K562 treated with DMSO at 1 percent for 12 hours (cell line): ENCODE results near the gene YIPF1. TPM values are rescaled to one million over a fixed set of nuclear protein-coding genes. Genes with fewer than 3 reads are reported as not detected.

Source experiments
- total RNA-seq: library from RNA; unstranded; fragments of 300-600 nt; gene quantifications from 2 replicates; pipeline ENCODE4 v1.2.3, GENCODE V29; 2022; ENCODE audit not compliant: insufficient read depth

YIPF1 gene
- total RNA-seq = 25.9 and 43.9 TPM in 2 replicates

DNA sequence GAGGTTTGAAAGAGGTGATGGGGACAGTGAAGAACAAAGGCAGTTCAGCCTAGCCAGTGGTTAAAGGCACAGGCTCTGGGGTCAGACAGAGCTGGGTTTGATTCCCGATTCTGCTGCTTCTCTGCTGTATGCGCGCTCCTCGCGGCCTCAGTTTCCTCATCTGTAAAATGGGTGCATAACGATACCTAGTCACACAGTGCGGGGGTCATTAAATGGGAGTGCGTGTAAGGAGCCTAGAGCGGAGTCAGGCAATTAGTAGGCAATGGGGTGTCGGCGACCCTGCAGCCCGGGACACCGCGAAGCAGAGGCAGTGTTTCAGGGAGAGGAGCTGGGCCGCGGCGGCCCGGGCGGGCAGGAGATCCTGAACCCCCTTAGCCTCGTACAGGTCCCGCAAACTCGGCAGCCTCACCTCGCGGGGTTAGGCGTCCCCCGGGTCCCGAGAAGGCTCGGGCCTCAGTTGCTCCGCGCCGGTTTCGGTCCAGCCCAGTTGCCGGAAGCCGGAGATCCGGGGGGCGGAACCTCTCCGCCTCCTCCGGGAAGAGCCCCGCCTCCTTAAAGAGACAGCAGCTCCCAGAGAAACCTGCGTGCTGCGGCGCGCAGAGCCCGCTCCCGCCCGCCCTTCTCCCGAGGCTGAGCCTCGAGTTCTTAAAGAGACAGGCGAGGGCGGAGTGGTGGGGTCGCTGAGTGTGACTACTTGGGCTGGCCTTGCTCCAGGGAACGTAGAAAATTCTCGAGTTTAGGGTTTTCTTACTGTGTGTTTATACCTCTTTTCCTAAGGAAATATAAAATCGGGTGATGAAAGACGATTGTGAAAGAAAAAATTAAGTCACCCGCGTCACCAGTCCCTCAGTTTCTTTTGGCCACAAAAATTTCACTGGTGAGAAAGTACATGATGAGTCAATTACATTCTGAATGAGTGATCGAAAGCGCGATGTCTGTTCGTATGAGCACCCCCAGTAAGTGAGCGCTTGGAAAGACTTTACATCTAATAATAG, at the start of gene YIPF1:
YIPF1 (minus strand) TSS at position 494 of the 995 bp plus-strand sequence. CDS start 860 bp downstream, outside the sequence.

GRCh38 chr1:53893999-53894636, 4.5 kb upstream of the YIPF1 start, which contains the start of gene DIO1:
Gene DIO1 (plus strand): TSS chr1:53894187. CDS start chr1:53894211, 24 bp downstream.

GRCh38 chr1:53837924-53838653, 51.5 kb downstream of the YIPF1 start, which contains the start of gene NDC1:
Gene NDC1 (minus strand): TSS chr1:53838296. CDS start chr1:53838261, 35 bp downstream.

Other genes with a start within 250 kb of the YIPF1 start
- gene GLIS1, start 150.6 kb downstream of the YIPF1 start, total RNA-seq = 0.43 TPM in 1 of 2 replicates, not detected in the other
- gene NDC1, start 51.5 kb downstream of the YIPF1 start, total RNA-seq = 10.7 and 34.7 TPM in 2 replicates
- gene DIO1, start 4.4 kb upstream of the YIPF1 start, total RNA-seq = 0.41 TPM in 1 of 2 replicates, not detected in the other
- 56.1 and 77.0 TPM in 2 replicates for gene IFT25, start 55.9 kb upstream of the YIPF1 start, total RNA-seq
- 30.0 and 41.3 TPM in 2 replicates for gene LRRC42, start 56.6 kb upstream of the YIPF1 start, total RNA-seq
- gene LDLRAD1, start 128.4 kb upstream of the YIPF1 start, total RNA-seq = not detected in 2 replicates
- 196 and 214 TPM in 2 replicates for gene TMEM59, start 163.4 kb upstream of the YIPF1 start, total RNA-seq
- 2.8 and 5.0 TPM in 2 replicates for gene TCEANC2, start 163.8 kb upstream of the YIPF1 start, total RNA-seq